IMR-90 (cell line): ENCODE results near the gene PDCD11. TPM values are rescaled to one million over a fixed set of nuclear protein-coding genes. Genes with fewer than 3 reads are reported as not detected.

Experiments
- ATAC-seq: fragments of 200-7000 bp; cut with Tn5 transposase; 2 replicates; pipeline ENCODE4 v1.9.1; 2020; ENCODE audit warnings: low read depth, mild to moderate bottlenecking, moderate library complexity
- BruUV-seq: library from RNA; stranded (reverse); fragments of 400-500 nt; replicated peaks from 2 replicates; lab custom pipeline; 2021; lab: Mats Ljungman, UMichigan
- CTCF ChIA-PET: fragments of 300-600 bp; formaldehyde crosslinking; extraction: SDS; loops from one replicate; lab custom pipeline; 2021; ENCODE audit warnings: antibody characterized with exemption; lab: Yijun Ruan, JAX
- POLR2A ChIA-PET: fragments of 300-600 bp; sonication (Branson Sonifier 250); formaldehyde crosslinking; loops from one replicate; lab custom pipeline; 2022; ENCODE audit warnings: antibody characterized with exemption; ENCODE audit not compliant: unreplicated experiment; lab: Charles Lee
- DNase-seq: peaks from one replicate; pipeline ENCODE4 v3.0.0; 2013
- H2AFZ ChIP-seq: replicated peaks from 2 replicates; pipeline ENCODE3; 2013; ENCODE audit warnings: low read length, mild to moderate bottlenecking; ENCODE audit not compliant: poor library complexity
- H2AK5ac ChIP-seq: 2 replicates; pipeline ENCODE4 v1.6.1; 2013; ENCODE audit warnings: low read depth, low read length, inconsistent platforms
- H2AK9ac ChIP-seq: replicated peaks from 2 replicates; pipeline ENCODE3; 2013; ENCODE audit warnings: mild to moderate bottlenecking, low read depth, low read length, moderate library complexity; ENCODE audit not compliant: poor library complexity
- H2BK120ac ChIP-seq: 2 replicates; pipeline ENCODE4 v1.6.1; 2013; ENCODE audit warnings: low read depth, low read length, inconsistent platforms
- H2BK15ac ChIP-seq: 3 replicates; pipeline ENCODE4 v1.6.1; 2013; ENCODE audit warnings: low read depth, low read length, inconsistent platforms
- H2BK20ac ChIP-seq: 2 replicates; pipeline ENCODE4 v1.6.1; 2013; ENCODE audit warnings: low read depth, mild to moderate bottlenecking, inconsistent platforms, low read length, moderate library complexity
- H2BK5ac ChIP-seq: 2 replicates; pipeline ENCODE4 v1.6.1; 2013; ENCODE audit warnings: mild to moderate bottlenecking, low read depth, low read length, inconsistent platforms; ENCODE audit not compliant: poor library complexity, severe bottlenecking
- H3K14ac ChIP-seq: replicated peaks from 2 replicates; pipeline ENCODE4 v1.6.1; 2013; ENCODE audit warnings: low read depth, low read length, inconsistent platforms
- H3K18ac ChIP-seq: 2 replicates; pipeline ENCODE4 v1.6.1; 2013; ENCODE audit warnings: low read depth, low read length, control low read depth
- H3K23ac ChIP-seq: 2 replicates; pipeline ENCODE4 v1.6.1; 2013; ENCODE audit warnings: low read depth, low read length, inconsistent platforms
- H3K27ac ChIP-seq: 2 replicates; pipeline ENCODE4 v1.5.1; 2013; ENCODE audit warnings: mild to moderate bottlenecking, control low read depth, low read length; ENCODE audit not compliant: insufficient read depth
- H3K27me3 ChIP-seq: 2 replicates; pipeline ENCODE4 v1.6.1; 2013; ENCODE audit warnings: low read length; ENCODE audit not compliant: control insufficient read depth, insufficient read depth
- H3K36me3 ChIP-seq: 2 replicates; pipeline ENCODE4 v1.6.1; 2013; ENCODE audit warnings: low read length, mixed read lengths; ENCODE audit not compliant: control insufficient read depth, insufficient read depth
- H3K4ac ChIP-seq: 2 replicates; pipeline ENCODE4 v1.6.1; 2013; ENCODE audit warnings: low read depth, low read length, inconsistent platforms
- H3K4me1 ChIP-seq: 2 replicates; pipeline ENCODE4 v1.6.1; 2013; ENCODE audit warnings: low read length, mixed read lengths; ENCODE audit not compliant: control insufficient read depth, insufficient read depth
- H3K4me2 ChIP-seq: 2 replicates; pipeline ENCODE4 v1.6.1; 2013; ENCODE audit warnings: low read depth, mild to moderate bottlenecking, control low read depth, low read length, moderate library complexity
- H3K4me3 ChIP-seq: 2 replicates; pipeline ENCODE4 v1.5.1; 2013; ENCODE audit warnings: low read depth, mild to moderate bottlenecking, control low read depth, low read length, moderate library complexity; ENCODE audit not compliant: insufficient read depth
- H3K56ac ChIP-seq: 2 replicates; pipeline ENCODE4 v1.6.1; 2013; ENCODE audit warnings: low read length, inconsistent platforms; ENCODE audit not compliant: insufficient read depth; ENCODE audit errors: extremely low read depth
- H3K79me1 ChIP-seq, 2 experiments: 2 replicates each; pipeline ENCODE4 v1.6.1; 2013; ENCODE audit warnings: low read length in 2 of 2, inconsistent platforms in 1 of 2, low read depth in 1 of 2
- H3K9ac ChIP-seq: 2 replicates; pipeline ENCODE4 v1.6.1; 2013; ENCODE audit warnings: low read depth, low read length, control low read depth
- H3K9me1 ChIP-seq: 2 replicates; pipeline ENCODE4 v1.6.1; 2013; ENCODE audit warnings: low read length, inconsistent platforms; ENCODE audit not compliant: insufficient read depth
- H3K9me3 ChIP-seq: 2 replicates; pipeline ENCODE4 v1.6.1; 2013; ENCODE audit warnings: low read length; ENCODE audit not compliant: control insufficient read depth, insufficient read depth
- H4K20me1 ChIP-seq: 2 replicates; pipeline ENCODE4 v1.6.1; 2013; ENCODE audit warnings: low read length, inconsistent platforms; ENCODE audit not compliant: insufficient read depth
- H4K5ac ChIP-seq: 2 replicates; pipeline ENCODE4 v1.6.1; 2013; ENCODE audit warnings: mild to moderate bottlenecking, low read depth, low read length, control low read depth
- H4K8ac ChIP-seq, 2 experiments: 2 replicates each; pipeline ENCODE4 v1.6.1; 2013; ENCODE audit warnings: low read depth in 2 of 2, low read length in 2 of 2, control low read depth in 1 of 2, inconsistent platforms in 1 of 2
- H4K91ac ChIP-seq: 2 replicates; pipeline ENCODE4 v1.6.1; 2013; ENCODE audit warnings: low read depth, low read length, inconsistent platforms; ENCODE audit not compliant: insufficient read depth
- BHLHE40 ChIP-seq: fragments of 150-350 bp; IDR thresholded peaks from 2 replicates; pipeline ENCODE4 v1.6.1; 2016; ENCODE audit warnings: mild to moderate bottlenecking, low read depth, low read length
- CEBPB ChIP-seq: IDR thresholded peaks from 2 replicates; pipeline ENCODE4 v1.6.1; 2012; ENCODE audit warnings: low read depth, low read length, improper control_type of control experiment
- CHD1 ChIP-seq: IDR thresholded peaks from 2 replicates; pipeline ENCODE4 v1.6.1; 2012; ENCODE audit warnings: low read depth, low read length, improper control_type of control experiment
- FOS ChIP-seq: fragments of 150-350 bp; IDR thresholded peaks from 2 replicates; pipeline ENCODE4 v1.6.1; 2016; ENCODE audit warnings: low read depth, low read length
- MAFK ChIP-seq: IDR thresholded peaks from 2 replicates; pipeline ENCODE4 v1.6.1; 2012; ENCODE audit warnings: low read depth, low read length, improper control_type of control experiment
- MAZ ChIP-seq: IDR thresholded peaks from 2 replicates; pipeline ENCODE4 v1.6.1; 2012; ENCODE audit warnings: low read depth, mild to moderate bottlenecking, low read length, improper control_type of control experiment, moderate library complexity, borderline replicate concordance
- NFE2L2 ChIP-seq: fragments of 150-350 bp; IDR thresholded peaks from 2 replicates; pipeline ENCODE4 v1.6.1; 2016; ENCODE audit warnings: low read depth, mild to moderate bottlenecking, low read length
- POLR2A ChIP-seq: IDR thresholded peaks from 2 replicates; pipeline ENCODE4 v1.6.1; 2012; ENCODE audit warnings: mild to moderate bottlenecking, low read depth, low read length
- RAD21 ChIP-seq: IDR thresholded peaks from 2 replicates; pipeline ENCODE4 v1.6.1; 2012; ENCODE audit warnings: low read length, improper control_type of control experiment
- RCOR1 ChIP-seq: IDR thresholded peaks from 2 replicates; pipeline ENCODE4 v1.6.1; 2012; ENCODE audit warnings: mild to moderate bottlenecking, low read length, improper control_type of control experiment; ENCODE audit not compliant: insufficient replicate concordance
- RFX5 ChIP-seq: IDR thresholded peaks from 2 replicates; pipeline ENCODE4 v1.8.0; 2012; ENCODE audit warnings: low read depth, mild to moderate bottlenecking, low read length, moderate library complexity
- SMC3 ChIP-seq: fragments of 150-350 bp; IDR thresholded peaks from 2 replicates; pipeline ENCODE4 v1.6.1; 2016; ENCODE audit warnings: low read depth, mild to moderate bottlenecking, antibody characterized with exemption, low read length, moderate library complexity
- USF2 ChIP-seq: fragments of 150-350 bp; IDR thresholded peaks from 2 replicates; pipeline ENCODE4 v1.6.1; 2017; ENCODE audit warnings: mild to moderate bottlenecking, antibody characterized with exemption, low read length, low read depth
- WGBS, 2 experiments: methylation state at CpG; one replicate each; pipeline versions ENCODE4 v1.1.5 to v1.1.7; 2013; ENCODE audit warnings: missing lambda C conversion rate in 2 of 2; ENCODE audit not compliant: insufficient read length in 1 of 2; ENCODE audit errors: extremely low coverage in 2 of 2; 5-methylcytosine and 5-hydroxymethylcytosine counted together
- dilution Hi-C: fragments of 300-500 bp; cut with HindIII; formaldehyde crosslinking; loops from one replicate; pipeline ENCODE4 v1.14.3; 2018; ENCODE audit warnings: low sequenced_read_pairs; ENCODE audit not compliant: unreplicated experiment
- in situ Hi-C: fragments of 300-500 bp; cut with MboI; formaldehyde crosslinking; loops from 3 replicates; pipeline ENCODE4 v1.14.3; 2019; ENCODE audit warnings: low sequenced_read_pairs, inconsistent platforms, mixed read lengths
- intact Hi-C: fragments of 100-400 bp; cut with micrococcal nuclease; formaldehyde crosslinking; loops from 2 replicates; pipeline ENCODE4 v1.10.0; 2022
- polyA plus RNA-seq, 3 experiments: library from polyadenylated mRNA; depleted of rRNA; stranded (reverse); fragments of >200 nt; gene quantifications; 2 replicates each; pipeline ENCODE4 v1.2.3, GENCODE V29; 2012; ENCODE audit warnings: low replicate concordance in 1 of 3
- total RNA-seq: library from RNA; depleted of rRNA; stranded (reverse); fragments of >200 nt; gene quantifications from 2 replicates; pipeline ENCODE4 v1.2.3, GENCODE V29; 2012
- TF ChIP-seq, protein P1 (sequence below): fragments of 150-350 bp; IDR thresholded peaks from 2 replicates; pipeline ENCODE4 v1.6.1; 2016; ENCODE audit warnings: low read depth, mild to moderate bottlenecking, low read length, moderate library complexity, borderline replicate concordance

Gene PDCD11
- total and polyA plus RNA-seq, 2 of the 4 experiments (the other 2 are of a cell fraction) = 20.4 to 56.8 TPM

- Histone ChIP-seq H3K4me2 (no peak overlapping the region), H3K36me3 (no peaks in the 10 kb centered on the region), H3K4ac (no peak overlapping the region), H3K4me1 (peaks cover 3% of the 10 kb centered on the region), H3K56ac (no peak overlapping the region), H2BK15ac (no peak overlapping the region), H3K27ac (no peak overlapping the region), H3K14ac (no peak overlapping the region), H3K4me3 (no peak overlapping the region), H2AFZ (no peak overlapping the region), H3K23ac (no peak overlapping the region), H3K9me3 (no peaks in the 10 kb centered on the region), H2AK5ac (no peak overlapping the region), H3K18ac (no peak overlapping the region), H4K91ac (no peak overlapping the region), H2AK9ac (no peak overlapping the region), H3K9me1 (no peaks in the 10 kb centered on the region), H3K27me3 (peaks cover 41% of the 10 kb centered on the region), H4K8ac (no peak overlapping the region), H2BK5ac (no peak overlapping the region), H2BK20ac (no peak overlapping the region), H3K9ac (no peak overlapping the region), H4K5ac (no peak overlapping the region), H3K79me1 (no peaks in the 10 kb centered on the region), H2BK120ac (no peak overlapping the region), H4K20me1 (no peaks in the 10 kb centered on the region)
- 73 to 100% methylated on average over 3 of the region's 3 CpGs for WGBS, 2 experiments
- TF ChIP-seq SMC3 (no peak), MAZ (no peak), MAFK (no peak), USF2 (no peak), FOS (no peak), BHLHE40 (no peak), CHD1 (no peak), RFX5 (no peak), NFE2L2 (no peak), RCOR1 (no peak), RAD21 (no peak), CEBPB (no peak), POLR2A (no peak)
- TF ChIP-seq, protein P1, sequence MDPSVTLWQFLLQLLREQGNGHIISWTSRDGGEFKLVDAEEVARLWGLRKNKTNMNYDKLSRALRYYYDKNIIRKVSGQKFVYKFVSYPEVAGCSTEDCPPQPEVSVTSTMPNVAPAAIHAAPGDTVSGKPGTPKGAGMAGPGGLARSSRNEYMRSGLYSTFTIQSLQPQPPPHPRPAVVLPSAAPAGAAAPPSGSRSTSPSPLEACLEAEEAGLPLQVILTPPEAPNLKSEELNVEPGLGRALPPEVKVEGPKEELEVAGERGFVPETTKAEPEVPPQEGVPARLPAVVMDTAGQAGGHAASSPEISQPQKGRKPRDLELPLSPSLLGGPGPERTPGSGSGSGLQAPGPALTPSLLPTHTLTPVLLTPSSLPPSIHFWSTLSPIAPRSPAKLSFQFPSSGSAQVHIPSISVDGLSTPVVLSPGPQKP = no peak
- DNase-seq = no peak
- dilution Hi-C loops (no loop called here), in situ Hi-C loops (no loop called here), intact Hi-C loops (no loop called here)
- ChIA-PET POLR2A (no interaction called here), CTCF (no interaction called here)
- BruUV-seq = no TSS peak
- ATAC-seq = no peak
These were observed 77.7 kb downstream of the PDCD11 start for GRCh38 chr10:103474077-103474476.
